ENCODE measurements around the gene CBFA2T2. TPM values are rescaled to one million over a fixed set of nuclear protein-coding genes. Genes with fewer than 3 reads are reported as not detected.

The CBFA2T2 gene
- total RNA-seq, 3 donors from 2014 or later (not counting 1 experiment from before 2014, with no cell fraction given), result 16.5 to 27.5 (median 18.5) TPM

DNA sequence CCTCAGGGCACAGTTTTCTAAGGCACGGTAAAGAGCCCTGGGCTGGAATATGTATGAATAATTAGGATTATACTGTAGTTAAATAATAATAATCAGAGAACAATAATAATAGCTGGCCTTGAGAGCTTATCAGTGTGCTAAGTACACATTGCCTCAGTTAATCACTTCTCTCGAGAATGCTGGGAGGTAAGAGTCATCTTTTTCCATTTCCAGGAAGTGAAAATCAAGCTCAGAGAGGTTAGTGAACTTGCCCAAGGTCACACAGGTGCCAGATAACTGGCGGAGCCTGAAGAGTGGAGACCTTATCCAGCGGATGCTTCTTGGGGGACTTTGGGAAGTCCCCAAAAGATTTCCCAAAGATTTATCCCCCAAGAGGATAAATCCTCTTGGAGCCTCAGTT, 19.4 kb upstream of the CBFA2T2 start:
- Mint-ChIP-seq H3K27ac (no peak overlapping the region), H3K4me3 (no peak overlapping the region), H3K27me3 (ENCODE audit: low read depth in 2 of 2) (peaks cover 0 to 3% of the 10 kb centered on the region in 2 donors), H3K9me3 (no peaks in the 10 kb centered on the region), H3K36me3 (no peaks in the 10 kb centered on the region), H3K4me1 (no peaks in the 10 kb centered on the region)
- no peaks in the 10 kb centered on the region for H3K9me3 ChIP-seq (ENCODE audit: control insufficient read depth, insufficient read depth, low read length)
- H3K27ac ChIP-seq (ENCODE audit: low read length), result no peak overlapping the region
- no peaks in the 10 kb centered on the region for H3K36me3 ChIP-seq (ENCODE audit: control insufficient read depth, insufficient read depth, low read length)
- no peaks in the 10 kb centered on the region for H3K27me3 ChIP-seq (ENCODE audit: control insufficient read depth, insufficient read depth, low read length)
- ATAC-seq (no peak), DNase-seq (no peak)
- TF ChIP-seq, protein P1, sequence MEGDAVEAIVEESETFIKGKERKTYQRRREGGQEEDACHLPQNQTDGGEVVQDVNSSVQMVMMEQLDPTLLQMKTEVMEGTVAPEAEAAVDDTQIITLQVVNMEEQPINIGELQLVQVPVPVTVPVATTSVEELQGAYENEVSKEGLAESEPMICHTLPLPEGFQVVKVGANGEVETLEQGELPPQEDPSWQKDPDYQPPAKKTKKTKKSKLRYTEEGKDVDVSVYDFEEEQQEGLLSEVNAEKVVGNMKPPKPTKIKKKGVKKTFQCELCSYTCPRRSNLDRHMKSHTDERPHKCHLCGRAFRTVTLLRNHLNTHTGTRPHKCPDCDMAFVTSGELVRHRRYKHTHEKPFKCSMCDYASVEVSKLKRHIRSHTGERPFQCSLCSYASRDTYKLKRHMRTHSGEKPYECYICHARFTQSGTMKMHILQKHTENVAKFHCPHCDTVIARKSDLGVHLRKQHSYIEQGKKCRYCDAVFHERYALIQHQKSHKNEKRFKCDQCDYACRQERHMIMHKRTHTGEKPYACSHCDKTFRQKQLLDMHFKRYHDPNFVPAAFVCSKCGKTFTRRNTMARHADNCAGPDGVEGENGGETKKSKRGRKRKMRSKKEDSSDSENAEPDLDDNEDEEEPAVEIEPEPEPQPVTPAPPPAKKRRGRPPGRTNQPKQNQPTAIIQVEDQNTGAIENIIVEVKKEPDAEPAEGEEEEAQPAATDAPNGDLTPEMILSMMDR (IDR thresholded peaks at IDR 0.05), result no peak
- intact Hi-C loops (cut with micrococcal nuclease), result no loop called here
- H3K4me3 ChIP-seq (ENCODE audit: low read length), result no peak overlapping the region
- 85% methylated on average over 3 of the region's 4 CpGs for WGBS (ENCODE audit: insufficient coverage)
- H3K4me1 ChIP-seq (ENCODE audit: control insufficient read depth, insufficient read depth, low read length), result peaks cover 3% of the 10 kb centered on the region

- WGBS (ENCODE audit: insufficient coverage), result 92% methylated on average over 3 of the region's 3 CpGs
- H3K4me3 ChIP-seq (ENCODE audit: low read length), result no peak overlapping the region
- TF ChIP-seq, protein P1 (IDR thresholded peaks at IDR 0.05), result no peak
- Mint-ChIP-seq H3K9me3 (no peaks in the 10 kb centered on the region), H3K36me3 (no peaks in the 10 kb centered on the region), H3K4me1 (no peaks in the 10 kb centered on the region), H3K4me3 (no peak overlapping the region), H3K27me3 (ENCODE audit: low read depth in 2 of 2) (peaks cover 0 to 3% of the 10 kb centered on the region in 2 donors), H3K27ac (no peak overlapping the region)
- H3K9me3 ChIP-seq (ENCODE audit: control insufficient read depth, insufficient read depth, low read length), result no peaks in the 10 kb centered on the region
- H3K27me3 ChIP-seq (ENCODE audit: control insufficient read depth, insufficient read depth, low read length), result no peaks in the 10 kb centered on the region
- H3K27ac ChIP-seq (ENCODE audit: low read length), result no peak overlapping the region
- no peaks in the 10 kb centered on the region for H3K4me1 ChIP-seq (ENCODE audit: control insufficient read depth, insufficient read depth, low read length)
- H3K36me3 ChIP-seq (ENCODE audit: control insufficient read depth, insufficient read depth, low read length), result no peaks in the 10 kb centered on the region
- intact Hi-C loops (cut with micrococcal nuclease), result no loop called here
- ATAC-seq, result no peak
- DNase-seq, result no peak
Observed at GRCh38 chr20:33470866-33471265, 19.0 kb upstream of the CBFA2T2 start.

DNA sequence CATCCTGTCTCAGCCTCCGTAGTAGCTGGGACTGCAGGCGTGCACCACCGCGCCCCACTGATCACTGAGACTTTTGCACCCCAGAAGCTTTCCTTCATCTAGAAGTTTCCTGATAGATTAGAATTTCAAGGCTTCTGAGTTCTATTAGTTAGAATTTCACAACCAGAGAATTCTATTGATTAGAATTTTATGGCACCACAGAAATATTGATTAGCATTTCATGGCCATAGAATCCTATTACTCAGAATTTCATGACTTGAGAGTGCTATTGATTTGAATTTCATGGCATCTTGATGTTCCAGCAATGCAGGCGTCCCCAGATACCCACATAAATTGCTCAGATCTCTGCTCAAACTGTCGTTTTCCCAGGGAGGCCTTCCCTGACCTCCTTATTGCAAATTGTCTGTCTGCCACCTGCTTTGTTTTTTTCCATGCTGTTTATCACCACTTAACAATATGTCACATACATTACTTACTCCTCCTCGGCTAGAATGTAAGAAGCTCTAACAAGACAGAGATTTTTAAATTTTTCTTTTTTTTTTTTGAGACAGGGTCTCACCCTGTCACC, 16.9 kb upstream of the CBFA2T2 start:
- no peaks in the 10 kb centered on the region for H3K36me3 ChIP-seq (ENCODE audit: control insufficient read depth, insufficient read depth, low read length)
- no peaks in the 10 kb centered on the region for H3K4me1 ChIP-seq (ENCODE audit: control insufficient read depth, insufficient read depth, low read length)
- WGBS (ENCODE audit: insufficient coverage), result 91% methylated on average over 7 of the region's 7 CpGs
- no peak overlapping the region for H3K27ac ChIP-seq (ENCODE audit: low read length)
- Mint-ChIP-seq H3K27me3 (ENCODE audit: low read depth in 2 of 2) (peaks cover 0 to 3% of the 10 kb centered on the region in 2 donors), H3K27ac (no peak overlapping the region), H3K9me3 (no peaks in the 10 kb centered on the region), H3K4me1 (no peaks in the 10 kb centered on the region), H3K36me3 (no peaks in the 10 kb centered on the region), H3K4me3 (no peak overlapping the region)
- intact Hi-C loops (cut with micrococcal nuclease), result no loop called here
- H3K4me3 ChIP-seq (ENCODE audit: low read length), result no peak overlapping the region
- TF ChIP-seq, protein P1 (IDR thresholded peaks at IDR 0.05), result no peak
- H3K9me3 ChIP-seq (ENCODE audit: control insufficient read depth, insufficient read depth, low read length), result no peaks in the 10 kb centered on the region
- no peak for ATAC-seq
- DNase-seq, result no peak
- H3K27me3 ChIP-seq (ENCODE audit: control insufficient read depth, insufficient read depth, low read length), result no peaks in the 10 kb centered on the region
